ENCODE measurements around the gene ZBTB7B. TPM values are rescaled to one million over a fixed set of nuclear protein-coding genes. Genes with fewer than 3 reads are reported as not detected.
"Not testable (repeated sequence)": the region's sequence is repeated elsewhere in the genome, so short reads cannot be mapped to it uniquely, and the experiment has no call there.

Gene ZBTB7B
- total RNA-seq, 3 donors from 2014 or later: 175 to 313 (median 255) TPM

- no peak for DNase-seq
- TF ChIP-seq CTCF (IDR thresholded peaks at IDR 0.05): no peak
- Histone ChIP-seq H3K4me1 (ENCODE audit: low read depth) (peaks cover 12% of the 10 kb centered on the region), H3K9me3 (no peaks in the 10 kb centered on the region), H3K36me3 (ENCODE audit: low read depth) (no peaks in the 10 kb centered on the region), H3K4me3 (no peak overlapping the region)
- intact Hi-C loops (cut with DNase I, micrococcal nuclease): no loop called here
- ATAC-seq: no peak
Measured at GRCh38 chr1:154994269-154994587, 8.4 kb upstream of the ZBTB7B start.

- ATAC-seq (no peak), DNase-seq (peak in 1 of 3 donors; percentile 15)
- H3K36me3 ChIP-seq (ENCODE audit: low read depth): no peaks in the 10 kb centered on the region
- peaks cover 11% of the 10 kb centered on the region for H3K4me1 ChIP-seq (ENCODE audit: low read depth)
- no peaks in the 10 kb centered on the region for H3K9me3 ChIP-seq
- intact Hi-C loops (cut with DNase I, micrococcal nuclease): no loop called here
- no peak for TF ChIP-seq CTCF (IDR thresholded peaks at IDR 0.05)
- no peak overlapping the region for H3K4me3 ChIP-seq
Measured at GRCh38 chr1:154994591-154994990, 8.0 kb upstream of the ZBTB7B start.

- H3K4me3 ChIP-seq; H3K36me3 ChIP-seq (ENCODE audit: low read depth); H3K9me3 ChIP-seq; ATAC-seq; intact Hi-C loops (cut with DNase I, micrococcal nuclease): not testable (repeated sequence)
- H3K4me1 ChIP-seq (ENCODE audit: low read depth): peaks cover 19% of the 10 kb centered on the region
- DNase-seq: peak; percentile 20 to 74 (median 41)
Measured at GRCh38 chr1:154995301-154995983, 7.2 kb upstream of the ZBTB7B start.

- no peak for TF ChIP-seq CTCF (IDR thresholded peaks at IDR 0.05)
- intact Hi-C loops (cut with DNase I, micrococcal nuclease): no loop called here
Measured at GRCh38 chr1:154996966-154997701, 5.5 kb upstream of the ZBTB7B start.

GRCh38 chr1:154998201-154998780 lies 4.3 kb upstream of the ZBTB7B start:
- DNase-seq: peak in 1 of 3 donors; percentile 40
- H3K9me3 ChIP-seq: no peaks in the 10 kb centered on the region
- no peak for ATAC-seq
- H3K4me1 ChIP-seq (ENCODE audit: low read depth): peaks cover 19% of the 10 kb centered on the region
- no peaks in the 10 kb centered on the region for H3K36me3 ChIP-seq (ENCODE audit: low read depth)
- TF ChIP-seq CTCF (IDR thresholded peaks at IDR 0.05): no peak
- intact Hi-C loops (cut with DNase I, micrococcal nuclease): no loop called here
- no peak overlapping the region for H3K4me3 ChIP-seq

More at GRCh38 chr1:154996966-154997701, 5.5 kb upstream of the ZBTB7B start:
- Histone ChIP-seq H3K4me1 (ENCODE audit: low read depth) (peaks cover 19% of the 10 kb centered on the region), H3K9me3 (no peaks in the 10 kb centered on the region), H3K4me3 (no peak overlapping the region), H3K36me3 (ENCODE audit: low read depth) (no peaks in the 10 kb centered on the region)
- peak in 1 of 3 donors; percentile 41 for DNase-seq
- ATAC-seq: no peak
